HG03060 (cell line): ENCODE measurements around the gene LTBP4.
"Not testable (repeated sequence)": the region's sequence is repeated elsewhere in the genome, so short reads cannot be mapped to it uniquely, and the experiment has no call there.

Experiments
- ATAC-seq: cut with Tn5 transposase; IDR thresholded peaks from one replicate; pipeline ENCODE4 v1.9.1; 2021; ENCODE audit warnings: low read depth, moderate number of reproducible peaks; ENCODE audit not compliant: unreplicated experiment

Gene LTBP4

GRCh38 chr19:40625406-40626120 is 24.4 kb downstream of the LTBP4 start:
- no peak for ATAC-seq

GRCh38 chr19:40626918-40627317 is 25.7 kb downstream of the LTBP4 start:
- ATAC-seq, result no peak

GRCh38 chr19:40627486-40628279 is 26.5 kb downstream of the LTBP4 start:
- no peak for ATAC-seq

GRCh38 chr19:40629346-40629745 is 28.2 kb downstream of the LTBP4 start:
- ATAC-seq, result no peak

GRCh38 chr19:40630571-40631160 is 29.5 kb downstream of the LTBP4 start:
- no peak for ATAC-seq

- no peak for ATAC-seq
Measured at GRCh38 chr19:40632311-40633036, 31.3 kb downstream of the LTBP4 start.

GRCh38 chr19:40633207-40633606 is 32.0 kb downstream of the LTBP4 start:
- no peak for ATAC-seq

- ATAC-seq, result no peak
Measured at GRCh38 chr19:40638327-40638726, 37.2 kb downstream of the LTBP4 start.

GRCh38 chr19:40639638-40639982 is 38.4 kb downstream of the LTBP4 start:
- no peak for ATAC-seq

GRCh38 chr19:40640744-40641143 is 39.6 kb downstream of the LTBP4 start:
- ATAC-seq, result no peak

GRCh38 chr19:40641281-40641680 is 40.1 kb downstream of the LTBP4 start:
- ATAC-seq, result no peak

GRCh38 chr19:40642051-40642706 is 41.0 kb downstream of the LTBP4 start:
- ATAC-seq, result no peak

GRCh38 chr19:40642757-40643305 is 41.7 kb downstream of the LTBP4 start:
- ATAC-seq, result no peak

GRCh38 chr19:40646743-40647254 is 45.6 kb downstream of the LTBP4 start:
- ATAC-seq, result no peak

- ATAC-seq, result not testable (repeated sequence)
Measured at GRCh38 chr19:40649903-40650675, 48.9 kb downstream of the LTBP4 start.

GRCh38 chr19:40650749-40651305 is 49.7 kb downstream of the LTBP4 start:
- ATAC-seq, result no peak

- ATAC-seq, result not testable (repeated sequence)
Measured at GRCh38 chr19:40652303-40652702, 51.1 kb downstream of the LTBP4 start.

- ATAC-seq, result not testable (repeated sequence)
Measured at GRCh38 chr19:40655684-40656083, 54.5 kb downstream of the LTBP4 start.

- ATAC-seq, result no peak
Measured at GRCh38 chr19:40658031-40658430, 56.9 kb downstream of the LTBP4 start.
